PC-9 (cell line): Measurements from ENCODE around the gene PLPP6. TPM values are rescaled to one million over a fixed set of nuclear protein-coding genes. Genes with fewer than 3 reads are reported as not detected.
"Not testable (repeated sequence)": the region's sequence is repeated elsewhere in the genome, so short reads cannot be mapped to it uniquely, and the experiment has no call there.

Experiments
- BruUV-seq: library from RNA; stranded (reverse); fragments of 400-500 nt; replicated peaks from 2 replicates; lab custom pipeline; 2021; lab: Mats Ljungman, UMichigan
- CTCF ChIA-PET: fragments of 300-600 bp; sonication (Branson Sonifier 250); formaldehyde crosslinking; loops from one replicate; lab custom pipeline; 2022; ENCODE audit warnings: antibody characterized with exemption; lab: Charles Lee
- POLR2A ChIA-PET: fragments of 300-600 bp; sonication (Branson Sonifier 250); formaldehyde crosslinking; loops from one replicate; lab custom pipeline; 2022; ENCODE audit warnings: antibody characterized with exemption; ENCODE audit not compliant: unreplicated experiment; lab: Charles Lee
- DNase-seq, 2 experiments: peaks; one replicate each; pipeline versions ENCODE4 v3.0.0 to v3.0.0-alpha.2; 2015 to 2022; ENCODE audit warnings: mixed read lengths in 1 of 2
- H2AFZ ChIP-seq: fragments of 200-600 bp; sonication (generic); 2 replicates; pipeline ENCODE4 v1.8.1; 2017; ENCODE audit warnings: antibody characterized with exemption
- H3F3A ChIP-seq: fragments of 200-600 bp; sonication (generic); 2 replicates; pipeline ENCODE4 v1.8.1; 2017; ENCODE audit warnings: antibody characterized with exemption, mild to moderate bottlenecking, low read depth; ENCODE audit not compliant: insufficient read depth
- H3K27ac ChIP-seq: fragments of 200-600 bp; sonication (generic); 2 replicates; pipeline ENCODE4 v1.6.1; 2016; ENCODE audit warnings: mixed run types
- H3K27me3 ChIP-seq: fragments of 200-600 bp; sonication (generic); 2 replicates; pipeline ENCODE4 v1.6.1; 2016; ENCODE audit warnings: low read depth, mixed run types; ENCODE audit not compliant: insufficient read depth
- H3K36me3 ChIP-seq: fragments of 200-600 bp; sonication (generic); 2 replicates; pipeline ENCODE4 v1.6.1; 2016; ENCODE audit warnings: low read depth, mixed run types
- H3K4me1 ChIP-seq: fragments of 200-600 bp; sonication (generic); replicated peaks from 2 replicates; pipeline ENCODE4 v1.6.1; 2016; ENCODE audit warnings: mixed run types; ENCODE audit not compliant: insufficient read depth
- H3K4me2 ChIP-seq: fragments of 200-600 bp; sonication (generic); 2 replicates; pipeline ENCODE4 v1.6.1; 2017; ENCODE audit warnings: mixed run types
- H3K4me3 ChIP-seq: fragments of 200-600 bp; sonication (generic); 2 replicates; pipeline ENCODE4 v1.6.1; 2016; ENCODE audit warnings: mixed run types
- H3K79me2 ChIP-seq: fragments of 200-600 bp; sonication (generic); 2 replicates; pipeline ENCODE4 v1.6.1; 2017; ENCODE audit warnings: low read depth, mixed run types
- H3K9me2 ChIP-seq: fragments of 200-600 bp; sonication (generic); 2 replicates; pipeline ENCODE4 v1.8.1; 2017; ENCODE audit warnings: mild to moderate bottlenecking; ENCODE audit not compliant: insufficient read depth
- H3K9me3 ChIP-seq: fragments of 200-600 bp; sonication (generic); 2 replicates; pipeline ENCODE4 v1.8.1; 2016; ENCODE audit warnings: low read depth; ENCODE audit not compliant: insufficient read depth
- H4K20me1 ChIP-seq: fragments of 200-600 bp; sonication (generic); 2 replicates; pipeline ENCODE4 v1.8.1; 2017; ENCODE audit not compliant: insufficient read depth
- CTCF ChIP-seq: fragments of 200-600 bp; sonication (generic); conservative IDR thresholded peaks from 2 replicates; pipeline ENCODE4 v1.6.1; 2017; ENCODE audit warnings: mixed run types, antibody characterized with exemption, mild to moderate bottlenecking, moderate library complexity
- EZH2 ChIP-seq: fragments of 200-600 bp; sonication (generic); IDR thresholded peaks from 2 replicates; pipeline ENCODE4 v1.8.0; 2017; ENCODE audit warnings: antibody characterized with exemption, low read depth
- intact Hi-C: fragments of 100-400 bp; cut with micrococcal nuclease; formaldehyde crosslinking; loops from one replicate; pipeline ENCODE4 v1.10.0; 2022; ENCODE audit not compliant: unreplicated experiment
- total RNA-seq: library from RNA; stranded (reverse); gene quantifications from 2 replicates; pipeline ENCODE4 v1.2.3, GENCODE V29; 2021

PLPP6 gene
- total RNA-seq, 1 experiment from 2014 or later: 5.9 TPM

- POLR2A ChIA-PET: interaction anchor here (0.6 kb wide), 1 partner anchor 22 kb away, joined by 3 read pairs; the partner anchor contains the start of gene CDC37L1
- H3K79me2 ChIP-seq: peaks cover under 1% of the 10 kb centered on the region; the same call in 1 of the 2 replicates
- DNase-seq: no peak
- H3K4me2 ChIP-seq: no peak overlapping the region
- TF ChIP-seq CTCF (no peak), EZH2 (no peak)
- BruUV-seq: no TSS peak
- CTCF ChIA-PET: no interaction called here
- no peaks in the 10 kb centered on the region for H3K36me3 ChIP-seq
- H3K27me3 ChIP-seq: no peaks in the 10 kb centered on the region
- no peaks in the 10 kb centered on the region for H3K9me2 ChIP-seq
- no peaks in the 10 kb centered on the region for H4K20me1 ChIP-seq
- no peak overlapping the region for H3K27ac ChIP-seq
- H3K4me3 ChIP-seq: no peak overlapping the region
- H3K9me3 ChIP-seq: no peaks in the 10 kb centered on the region
- peaks cover 3% of the 10 kb centered on the region; the same call in 1 of the 2 replicates for H3F3A ChIP-seq
- intact Hi-C loops: no loop called here
- no peak overlapping the region for H2AFZ ChIP-seq
- peaks cover 8% of the 10 kb centered on the region; the same call in 1 of the 2 replicates for H3K4me1 ChIP-seq
Observed at GRCh38 chr9:4657426-4658159, 4.5 kb upstream of the PLPP6 start.

DNA sequence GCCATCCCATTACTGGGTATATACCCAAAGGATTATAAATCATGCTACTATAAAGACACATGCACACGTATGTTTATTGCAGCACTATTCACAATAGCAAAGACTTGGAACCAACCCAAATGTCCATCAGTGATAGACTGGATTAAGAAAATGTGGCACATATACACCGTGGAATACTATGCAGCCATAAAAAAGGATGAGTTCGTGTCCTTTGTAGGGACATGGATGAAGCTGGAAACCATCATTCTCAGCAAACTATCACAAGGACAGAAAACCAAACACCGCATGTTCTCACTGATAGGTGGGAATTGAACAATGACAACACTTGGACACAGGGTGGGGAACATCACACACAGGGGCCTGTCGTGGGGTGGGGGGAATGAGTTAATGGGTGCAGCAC is 1.4 kb upstream of the PLPP6 start:
- H3K27ac ChIP-seq, H3F3A ChIP-seq, H3K4me2 ChIP-seq, intact Hi-C loops, H4K20me1 ChIP-seq, H3K36me3 ChIP-seq, DNase-seq, H2AFZ ChIP-seq, H3K9me2 ChIP-seq, BruUV-seq, H3K4me3 ChIP-seq, H3K9me3 ChIP-seq, H3K27me3 ChIP-seq, POLR2A ChIA-PET, CTCF ChIA-PET: not testable (repeated sequence)
- H3K4me1 ChIP-seq: peaks cover 37% of the 10 kb centered on the region
- peaks cover 23% of the 10 kb centered on the region for H3K79me2 ChIP-seq

DNA sequence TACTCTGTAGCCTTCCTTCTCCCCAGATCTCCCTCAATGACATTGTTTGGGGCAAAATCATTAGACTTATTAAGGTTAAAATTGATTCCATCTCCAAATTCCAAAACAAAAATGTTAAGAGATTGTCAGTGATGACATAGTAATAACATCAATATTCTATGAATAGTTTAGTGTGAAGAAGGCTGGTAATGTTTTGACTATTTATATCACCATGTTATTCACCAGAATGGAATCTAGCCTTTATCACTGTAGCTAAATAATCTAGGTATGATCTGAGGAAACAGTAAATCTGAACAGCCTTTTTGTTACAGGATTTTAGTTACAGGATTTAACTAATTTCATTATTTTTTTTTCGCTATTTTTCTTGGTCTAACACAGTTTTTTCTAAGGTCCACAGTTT is 929 bp upstream of the PLPP6 start:
- H3F3A ChIP-seq: peaks cover 3% of the 10 kb centered on the region; the same call in 1 of the 2 replicates
- intact Hi-C loops: no loop called here
- H3K36me3 ChIP-seq: no peaks in the 10 kb centered on the region
- peak overlapping the region; percentile 96 for H3K4me2 ChIP-seq
- H3K4me3 ChIP-seq: no peak overlapping the region
- H3K4me1 ChIP-seq: peaks cover 41% of the 10 kb centered on the region
- no peaks in the 10 kb centered on the region for H4K20me1 ChIP-seq
- no peak overlapping the region for H2AFZ ChIP-seq
- peaks cover 23% of the 10 kb centered on the region for H3K79me2 ChIP-seq
- ChIA-PET CTCF (no interaction called here), POLR2A (interaction anchor here (0.7 kb wide), 1 partner anchor 243 kb away, joined by 3 read pairs; no protein-coding TSS in a partner anchor)
- peak in 1 of 2 experiments; percentile 35 for DNase-seq
- no TSS peak for BruUV-seq
- no peaks in the 10 kb centered on the region for H3K27me3 ChIP-seq
- TF ChIP-seq EZH2 (no peak), CTCF (no peak)
- H3K9me3 ChIP-seq: no peaks in the 10 kb centered on the region
- H3K27ac ChIP-seq: 0 out of 2 replicates have a peak overlapping the region, but pooled peaks have one; percentile 4
- H3K9me2 ChIP-seq: no peaks in the 10 kb centered on the region
